Astrocyte (in vitro differentiated cells and primary cell): Measurements from ENCODE around the gene IL1R2. TPM values are rescaled to one million over a fixed set of nuclear protein-coding genes. Genes with fewer than 3 reads are reported as not detected.

ENCODE experiments used
- DNase-seq: peaks from one replicate; pipeline ENCODE4 v3.0.0-alpha.2; 2010; ENCODE audit warnings: low read depth
- FAIRE-seq: peaks from 2 replicates; lab custom pipeline; 2011; peaks lifted over from hg19 to GRCh38; lab: Jason Lieb, UNC
- H2AFZ ChIP-seq: 2 replicates; pipeline ENCODE4 v1.6.0; 2012; ENCODE audit warnings: low read depth, low read length, inconsistent platforms
- H3K27ac ChIP-seq: 2 replicates; pipeline ENCODE4 v1.5.1; 2011; ENCODE audit warnings: low read depth, low read length, inconsistent platforms
- H3K27me3 ChIP-seq: 2 replicates; pipeline ENCODE4 v1.6.0; 2011; ENCODE audit warnings: low read length, inconsistent platforms; ENCODE audit not compliant: insufficient read depth
- H3K36me3 ChIP-seq: 2 replicates; pipeline ENCODE4 v1.5.1; 2011; ENCODE audit warnings: low read length, inconsistent platforms; ENCODE audit not compliant: insufficient read depth
- H3K4me1 ChIP-seq: 2 replicates; pipeline ENCODE4 v1.5.1; 2011; ENCODE audit warnings: low read length, inconsistent platforms; ENCODE audit not compliant: insufficient read depth
- H3K4me2 ChIP-seq: 2 replicates; pipeline ENCODE4 v1.6.0; 2012; ENCODE audit warnings: low read length, inconsistent platforms
- H3K4me3 ChIP-seq: 2 replicates; pipeline ENCODE4 v1.5.1; 2011; ENCODE audit warnings: low read depth, mild to moderate bottlenecking, low read length, inconsistent platforms; ENCODE audit not compliant: insufficient read depth
- H3K79me2 ChIP-seq: 2 replicates; pipeline ENCODE4 v1.6.0; 2012; ENCODE audit warnings: mild to moderate bottlenecking, low read length, inconsistent platforms; ENCODE audit not compliant: insufficient read depth
- H3K9ac ChIP-seq: 2 replicates; pipeline ENCODE4 v1.6.0; 2012; ENCODE audit warnings: mild to moderate bottlenecking, low read length, inconsistent platforms
- H3K9me3 ChIP-seq: 2 replicates; pipeline ENCODE4 v1.5.1; 2012; ENCODE audit warnings: low read depth, mild to moderate bottlenecking, low read length, inconsistent platforms; ENCODE audit not compliant: insufficient read depth
- H4K20me1 ChIP-seq: 2 replicates; pipeline ENCODE4 v1.6.0; 2012; ENCODE audit warnings: low read length, inconsistent platforms; ENCODE audit not compliant: insufficient read depth
- H3K27ac Mint-ChIP-seq: one replicate; pipeline ENCODE4 v1.8.0; 2021; ENCODE audit warnings: mild to moderate bottlenecking, mixed read lengths; ENCODE audit not compliant: unreplicated experiment
- H3K27me3 Mint-ChIP-seq: one replicate; pipeline ENCODE4 v1.8.0; 2021; ENCODE audit warnings: low read depth, mixed read lengths; ENCODE audit not compliant: unreplicated experiment
- H3K36me3 Mint-ChIP-seq: one replicate; pipeline ENCODE4 v1.8.0; 2021; ENCODE audit warnings: low read depth, mixed read lengths; ENCODE audit not compliant: unreplicated experiment
- H3K4me1 Mint-ChIP-seq: one replicate; pipeline ENCODE4 v1.8.0; 2021; ENCODE audit warnings: low read depth, mixed read lengths; ENCODE audit not compliant: unreplicated experiment
- H3K4me3 Mint-ChIP-seq: one replicate; pipeline ENCODE4 v1.8.0; 2021; ENCODE audit warnings: mild to moderate bottlenecking, moderate library complexity, mixed read lengths; ENCODE audit not compliant: unreplicated experiment
- H3K9me3 Mint-ChIP-seq: one replicate; pipeline ENCODE4 v1.8.0; 2021; ENCODE audit warnings: mild to moderate bottlenecking, mixed read lengths; ENCODE audit not compliant: unreplicated experiment
- EZH2 ChIP-seq: IDR thresholded peaks from 2 replicates; pipeline ENCODE4 v1.6.1; 2012; ENCODE audit warnings: mild to moderate bottlenecking, low read length, inconsistent platforms; ENCODE audit not compliant: insufficient read depth
- total RNA-seq: library from RNA; stranded (reverse); gene quantifications from 2 replicates; pipeline ENCODE4 v1.2.1, GENCODE V29; 2021
- TF ChIP-seq, protein P1 (sequence below): IDR thresholded peaks from 2 replicates; pipeline ENCODE4 v1.5.1; 2011; ENCODE audit warnings: low read depth, mild to moderate bottlenecking, inconsistent platforms, low read length, moderate library complexity; ENCODE audit not compliant: insufficient read depth

The IL1R2 gene
- total RNA-seq, 1 donor from 2014 or later: 0.34 TPM

DNA sequence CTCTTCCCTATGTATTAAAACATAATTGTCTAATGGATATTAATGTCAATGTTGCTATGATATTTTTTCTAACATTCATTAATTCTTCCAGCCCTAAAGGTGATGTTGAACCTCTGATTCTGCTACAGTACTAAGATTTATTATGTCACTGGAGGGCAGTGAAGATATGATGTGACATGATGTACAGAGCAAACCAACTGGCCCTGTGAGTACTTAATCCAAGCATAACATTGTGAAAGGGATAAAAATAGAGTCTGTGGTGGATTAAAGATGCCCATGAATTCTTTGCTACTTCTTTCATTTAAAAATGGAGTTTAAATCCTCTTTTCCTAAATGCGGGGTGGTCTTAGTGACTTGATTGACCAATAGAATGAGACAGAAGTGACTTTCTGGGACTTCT is 51.8 kb downstream of the IL1R2 start:
- Histone ChIP-seq H4K20me1 (no peaks in the 10 kb centered on the region), H3K4me2 (no peak overlapping the region), H3K27ac (no peak overlapping the region), H3K9ac (no peak overlapping the region), H3K9me3 (no peaks in the 10 kb centered on the region), H3K4me3 (no peak overlapping the region), H3K79me2 (no peaks in the 10 kb centered on the region), H2AFZ (no peak overlapping the region), H3K36me3 (no peaks in the 10 kb centered on the region), H3K4me1 (peaks cover 10% of the 10 kb centered on the region), H3K27me3 (no peaks in the 10 kb centered on the region)
- TF ChIP-seq, protein P1, sequence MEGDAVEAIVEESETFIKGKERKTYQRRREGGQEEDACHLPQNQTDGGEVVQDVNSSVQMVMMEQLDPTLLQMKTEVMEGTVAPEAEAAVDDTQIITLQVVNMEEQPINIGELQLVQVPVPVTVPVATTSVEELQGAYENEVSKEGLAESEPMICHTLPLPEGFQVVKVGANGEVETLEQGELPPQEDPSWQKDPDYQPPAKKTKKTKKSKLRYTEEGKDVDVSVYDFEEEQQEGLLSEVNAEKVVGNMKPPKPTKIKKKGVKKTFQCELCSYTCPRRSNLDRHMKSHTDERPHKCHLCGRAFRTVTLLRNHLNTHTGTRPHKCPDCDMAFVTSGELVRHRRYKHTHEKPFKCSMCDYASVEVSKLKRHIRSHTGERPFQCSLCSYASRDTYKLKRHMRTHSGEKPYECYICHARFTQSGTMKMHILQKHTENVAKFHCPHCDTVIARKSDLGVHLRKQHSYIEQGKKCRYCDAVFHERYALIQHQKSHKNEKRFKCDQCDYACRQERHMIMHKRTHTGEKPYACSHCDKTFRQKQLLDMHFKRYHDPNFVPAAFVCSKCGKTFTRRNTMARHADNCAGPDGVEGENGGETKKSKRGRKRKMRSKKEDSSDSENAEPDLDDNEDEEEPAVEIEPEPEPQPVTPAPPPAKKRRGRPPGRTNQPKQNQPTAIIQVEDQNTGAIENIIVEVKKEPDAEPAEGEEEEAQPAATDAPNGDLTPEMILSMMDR: no peak
- no peak for TF ChIP-seq EZH2
- Mint-ChIP-seq H3K4me3 (no peak overlapping the region), H3K36me3 (peaks cover 3% of the 10 kb centered on the region), H3K4me1 (peaks cover 38% of the 10 kb centered on the region), H3K27me3 (peaks cover 2% of the 10 kb centered on the region), H3K9me3 (peaks cover 8% of the 10 kb centered on the region), H3K27ac (no peak overlapping the region)
- no peak for FAIRE-seq
- no peak for DNase-seq

DNA sequence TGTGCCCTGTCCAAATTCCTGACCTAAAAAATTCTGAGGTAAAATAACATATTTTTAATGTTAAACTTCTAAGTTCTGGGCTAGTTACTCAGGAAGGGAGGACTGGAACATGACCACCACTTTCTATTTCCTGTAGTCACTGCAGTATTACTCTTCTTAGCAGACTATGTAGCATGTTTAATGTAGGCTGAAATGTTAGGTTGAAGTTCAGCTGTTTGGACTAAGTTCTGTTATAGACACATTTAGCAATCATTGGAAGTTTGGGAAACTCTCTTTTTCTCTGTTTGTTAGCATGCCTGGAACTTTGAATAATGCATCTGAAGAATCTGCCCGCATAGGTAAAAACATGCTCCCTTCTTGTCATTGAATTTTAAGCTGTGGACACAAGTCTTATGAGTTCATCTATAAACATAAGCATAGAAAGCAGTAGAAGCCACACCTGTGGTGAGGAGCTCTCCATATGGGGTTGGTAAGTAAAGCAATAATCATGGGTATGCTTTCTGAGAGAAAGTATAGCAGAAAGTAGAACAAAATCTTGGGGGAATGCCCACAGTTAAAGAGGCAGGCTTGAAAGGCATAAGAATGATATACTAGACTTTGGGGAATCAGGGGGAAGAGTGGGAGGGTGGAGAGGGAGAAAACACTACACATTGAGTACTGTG is 52.6 kb downstream of the IL1R2 start:
- Mint-ChIP-seq H3K9me3 (peaks cover 8% of the 10 kb centered on the region), H3K4me1 (peaks cover 34% of the 10 kb centered on the region), H3K27me3 (peaks cover 2% of the 10 kb centered on the region), H3K36me3 (peaks cover 3% of the 10 kb centered on the region), H3K27ac (no peak overlapping the region), H3K4me3 (no peak overlapping the region)
- Histone ChIP-seq H3K4me2 (no peak overlapping the region), H3K9ac (no peak overlapping the region), H3K36me3 (no peaks in the 10 kb centered on the region), H3K27me3 (no peaks in the 10 kb centered on the region), H3K27ac (no peak overlapping the region), H2AFZ (no peak overlapping the region), H3K79me2 (no peaks in the 10 kb centered on the region), H3K4me1 (peaks cover 13% of the 10 kb centered on the region), H3K9me3 (no peaks in the 10 kb centered on the region), H4K20me1 (no peaks in the 10 kb centered on the region), H3K4me3 (no peak overlapping the region)
- TF ChIP-seq EZH2: no peak
- TF ChIP-seq, protein P1: no peak
- DNase-seq (no peak), FAIRE-seq (no peak)

DNA sequence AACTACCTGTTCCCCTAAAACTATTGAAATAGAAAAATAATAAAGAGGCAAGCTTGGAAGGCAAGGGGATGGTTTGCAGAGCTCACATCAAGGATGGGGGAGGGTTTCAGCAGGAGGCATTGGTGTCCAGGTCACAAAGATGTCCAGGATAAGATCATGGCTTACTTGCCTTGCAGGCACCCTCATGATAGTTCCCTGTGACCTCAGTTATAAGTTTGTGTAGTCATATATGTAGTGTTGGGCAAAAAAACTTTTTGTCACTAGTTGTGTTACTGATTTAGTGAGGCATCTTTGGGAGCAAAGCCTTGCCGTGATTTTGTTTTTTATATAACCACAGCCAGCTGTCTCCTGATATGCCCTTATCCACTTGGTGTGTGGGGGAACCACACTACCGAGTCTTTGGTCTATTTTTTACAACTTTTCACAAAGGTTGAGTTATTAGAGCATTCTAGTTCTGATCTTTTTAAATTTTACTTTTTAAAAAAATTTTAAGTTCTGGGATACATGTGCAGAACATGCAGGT is 53.3 kb downstream of the IL1R2 start:
- peaks cover 29% of the 10 kb centered on the region for H3K4me1 Mint-ChIP-seq
- H3K4me2 ChIP-seq: no peak overlapping the region

More for the DNA sequence above, 53.3 kb downstream of the IL1R2 start:
- no peaks in the 10 kb centered on the region for H3K36me3 ChIP-seq
- Mint-ChIP-seq H3K4me3 (no peak overlapping the region), H3K36me3 (peaks cover 3% of the 10 kb centered on the region), H3K27me3 (peaks cover 2% of the 10 kb centered on the region), H3K27ac (no peak overlapping the region), H3K9me3 (peaks cover 6% of the 10 kb centered on the region)
- no peak overlapping the region for H3K27ac ChIP-seq
- DNase-seq (no peak), FAIRE-seq (no peak)
- H2AFZ ChIP-seq: no peak overlapping the region
- TF ChIP-seq, protein P1: no peak
- no peak for TF ChIP-seq EZH2
- H4K20me1 ChIP-seq: no peaks in the 10 kb centered on the region
- peaks cover 13% of the 10 kb centered on the region for H3K4me1 ChIP-seq
- no peak overlapping the region for H3K9ac ChIP-seq
- H3K4me3 ChIP-seq: no peak overlapping the region
- H3K79me2 ChIP-seq: no peaks in the 10 kb centered on the region
- no peaks in the 10 kb centered on the region for H3K9me3 ChIP-seq
- H3K27me3 ChIP-seq: no peaks in the 10 kb centered on the region
